Embryonic facial prominence (tissue), 1 donor: ENCODE measurements around the gene TMTC2.
"Not testable (repeated sequence)": the region's sequence is repeated elsewhere in the genome, so short reads cannot be mapped to it uniquely, and the experiment has no call there.

Experiments used
- DNase-seq: peaks from one replicate; pipeline ENCODE4 v3.0.0-alpha.2; 2016; ENCODE audit errors: extremely low spot score

The TMTC2 gene

GRCh38 chr12:82839796-82840195 is 153.1 kb downstream of the TMTC2 start:
- DNase-seq: no peak

GRCh38 chr12:82841487-82841904 is 154.8 kb downstream of the TMTC2 start:
- DNase-seq: peak; percentile 72

GRCh38 chr12:82842480-82842879 is 155.8 kb downstream of the TMTC2 start:
- no peak for DNase-seq

GRCh38 chr12:82845076-82845475 is 158.4 kb downstream of the TMTC2 start:
- not testable (repeated sequence) for DNase-seq

GRCh38 chr12:82848845-82849244 is 162.1 kb downstream of the TMTC2 start:
- no peak for DNase-seq

- DNase-seq: no peak
These were observed 165.8 kb downstream of the TMTC2 start for GRCh38 chr12:82852529-82852928.

GRCh38 chr12:82855872-82856271 is 169.2 kb downstream of the TMTC2 start:
- no peak for DNase-seq

GRCh38 chr12:82857276-82857675 is 170.6 kb downstream of the TMTC2 start:
- DNase-seq: no peak

- no peak for DNase-seq
These were observed 171.3 kb downstream of the TMTC2 start for GRCh38 chr12:82857911-82858533.

- no peak for DNase-seq
These were observed 171.8 kb downstream of the TMTC2 start for GRCh38 chr12:82858534-82858917.

GRCh38 chr12:82862069-82862841 is 175.5 kb downstream of the TMTC2 start:
- no peak for DNase-seq

GRCh38 chr12:82862876-82863649 is 176.4 kb downstream of the TMTC2 start:
- DNase-seq: no peak

- DNase-seq: no peak
These were observed 179.6 kb downstream of the TMTC2 start for GRCh38 chr12:82866227-82866775.

GRCh38 chr12:82866946-82867345 is 180.2 kb downstream of the TMTC2 start:
- no peak for DNase-seq

- no peak for DNase-seq
These were observed 181.2 kb downstream of the TMTC2 start for GRCh38 chr12:82867762-82868500.

- no peak for DNase-seq
These were observed 184.2 kb downstream of the TMTC2 start for GRCh38 chr12:82870771-82871377.

GRCh38 chr12:82872088-82872487 is 185.4 kb downstream of the TMTC2 start:
- DNase-seq: no peak

- no peak for DNase-seq
These were observed 186.6 kb downstream of the TMTC2 start for GRCh38 chr12:82873309-82873708.

GRCh38 chr12:82873951-82874350 is 187.2 kb downstream of the TMTC2 start:
- DNase-seq: no peak

GRCh38 chr12:82874945-82875344 is 188.2 kb downstream of the TMTC2 start:
- DNase-seq: no peak

GRCh38 chr12:82876075-82876474 is 189.4 kb downstream of the TMTC2 start:
- DNase-seq: no peak
